Stimulated activated CD8-positive, alpha-beta memory T cell treated with anti-CD3 and anti-CD28 coated beads, Interleukin-12 subunit alpha, Interleukin-12 subunit beta, amount 100 ng/mL, for 1 hour (primary cell): ENCODE results near the gene GRM8.

Experiments used
- DNase-seq: peaks from one replicate; pipeline ENCODE4 v3.0.0-alpha.2; 2020; ENCODE audit warnings: low read depth

Gene GRM8

GRCh38 chr7:126657599-126658358 is 595.0 kb downstream of the GRM8 start:
- DNase-seq, result no peak

- no peak for DNase-seq
These were observed 595.6 kb downstream of the GRM8 start for GRCh38 chr7:126657137-126657536.

GRCh38 chr7:126656165-126656564 is 596.6 kb downstream of the GRM8 start:
- no peak for DNase-seq

- DNase-seq, result no peak
These were observed 615.2 kb downstream of the GRM8 start for GRCh38 chr7:126637538-126637937.

GRCh38 chr7:126635545-126635944 is 617.2 kb downstream of the GRM8 start:
- DNase-seq, result no peak

GRCh38 chr7:126608339-126608776 is 644.4 kb downstream of the GRM8 start:
- DNase-seq, result no peak

- DNase-seq, result no peak
These were observed 646.4 kb downstream of the GRM8 start for GRCh38 chr7:126606331-126606730.

- DNase-seq, result no peak
These were observed 647.2 kb downstream of the GRM8 start for GRCh38 chr7:126605553-126605952.

GRCh38 chr7:126605056-126605455 is 647.7 kb downstream of the GRM8 start:
- DNase-seq, result no peak

- no peak for DNase-seq
These were observed 663.6 kb downstream of the GRM8 start for GRCh38 chr7:126589068-126589684.

- no peak for DNase-seq
These were observed 674.4 kb downstream of the GRM8 start for GRCh38 chr7:126578338-126578737.

- DNase-seq, result no peak
These were observed 678.2 kb downstream of the GRM8 start for GRCh38 chr7:126574276-126575250.

- no peak for DNase-seq
These were observed 681.9 kb downstream of the GRM8 start for GRCh38 chr7:126570845-126571244.

- DNase-seq, result no peak
These were observed 683.3 kb downstream of the GRM8 start for GRCh38 chr7:126569402-126569801.

GRCh38 chr7:126557271-126557670 is 695.5 kb downstream of the GRM8 start:
- DNase-seq, result no peak

- no peak for DNase-seq
These were observed 711.3 kb downstream of the GRM8 start for GRCh38 chr7:126541406-126541805.

- DNase-seq, result no peak
These were observed 717.6 kb downstream of the GRM8 start for GRCh38 chr7:126535176-126535575.

GRCh38 chr7:126533715-126534114 is 719.0 kb downstream of the GRM8 start:
- no peak for DNase-seq

GRCh38 chr7:126529833-126530232 is 722.9 kb downstream of the GRM8 start:
- no peak for DNase-seq

GRCh38 chr7:126529254-126529653 is 723.5 kb downstream of the GRM8 start:
- DNase-seq, result no peak

GRCh38 chr7:126525906-126526305 is 726.8 kb downstream of the GRM8 start:
- no peak for DNase-seq

- DNase-seq, result no peak
These were observed 727.8 kb downstream of the GRM8 start for GRCh38 chr7:126524967-126525366.

GRCh38 chr7:126511046-126511445 is 741.7 kb downstream of the GRM8 start:
- DNase-seq, result no peak
